MCF 10A (cell line): ENCODE results near the gene SPECC1L. TPM values are rescaled to one million over a fixed set of nuclear protein-coding genes. Genes with fewer than 3 reads are reported as not detected.

Source experiments
- BruUV-seq: library from RNA; stranded (reverse); fragments of 400-500 nt; replicated peaks from 2 replicates; lab custom pipeline; 2021; lab: Mats Ljungman, UMichigan
- CTCF ChIA-PET: fragments of 300-600 bp; sonication (Branson Sonifier 250); formaldehyde crosslinking; extraction: SDS; loops from one replicate; lab custom pipeline; 2021; ENCODE audit warnings: antibody characterized with exemption, inconsistent platforms; lab: Yijun Ruan, JAX
- POLR2A ChIA-PET: fragments of 300-600, 350-650 bp; sonication (Branson Sonifier 250); formaldehyde crosslinking; extraction: SDS; loops from one replicate; lab custom pipeline; 2020; ENCODE audit warnings: antibody characterized with exemption, inconsistent platforms; lab: Yijun Ruan, JAX
- DNase-seq: peaks from one replicate; pipeline ENCODE4 v3.0.0-alpha.2; 2018; ENCODE audit not compliant: unreplicated experiment
- H3K27ac Mint-ChIP-seq: one replicate; pipeline ENCODE4 v1.8.0; 2022; ENCODE audit warnings: mild to moderate bottlenecking, low read depth, mixed read lengths; ENCODE audit not compliant: unreplicated experiment
- H3K27me3 Mint-ChIP-seq: one replicate; pipeline ENCODE4 v1.8.0; 2022; ENCODE audit warnings: mixed read lengths; ENCODE audit not compliant: insufficient read depth, unreplicated experiment
- H3K36me3 Mint-ChIP-seq: one replicate; pipeline ENCODE4 v1.8.0; 2022; ENCODE audit warnings: mild to moderate bottlenecking, moderate library complexity, mixed read lengths; ENCODE audit not compliant: insufficient read depth, unreplicated experiment
- H3K4me1 Mint-ChIP-seq: one replicate; pipeline ENCODE4 v1.8.0; 2022; ENCODE audit warnings: mixed read lengths; ENCODE audit not compliant: insufficient read depth, unreplicated experiment
- H3K4me3 Mint-ChIP-seq: one replicate; pipeline ENCODE4 v1.8.0; 2022; ENCODE audit warnings: mild to moderate bottlenecking, moderate library complexity, mixed read lengths; ENCODE audit not compliant: unreplicated experiment
- H3K9me3 Mint-ChIP-seq: one replicate; pipeline ENCODE4 v1.8.0; 2022; ENCODE audit warnings: mixed read lengths; ENCODE audit not compliant: unreplicated experiment
- intact Hi-C: fragments of 100-400 bp; cut with micrococcal nuclease; formaldehyde crosslinking; loops from 2 replicates; pipeline ENCODE4 v1.14.1; 2022
- total RNA-seq: library from RNA; stranded (reverse); gene quantifications from 2 replicates; pipeline ENCODE4 v1.2.3, GENCODE V29; 2022
- TF ChIP-seq, protein P1 (sequence below): fragments of 200-600 bp; IDR thresholded peaks from one replicate; pipeline ENCODE4 v1.8.0; 2022; ENCODE audit warnings: antibody characterized with exemption, mild to moderate bottlenecking; ENCODE audit not compliant: unreplicated experiment

SPECC1L gene
- total RNA-seq, 1 experiment from 2014 or later, result 60.4 TPM

DNA sequence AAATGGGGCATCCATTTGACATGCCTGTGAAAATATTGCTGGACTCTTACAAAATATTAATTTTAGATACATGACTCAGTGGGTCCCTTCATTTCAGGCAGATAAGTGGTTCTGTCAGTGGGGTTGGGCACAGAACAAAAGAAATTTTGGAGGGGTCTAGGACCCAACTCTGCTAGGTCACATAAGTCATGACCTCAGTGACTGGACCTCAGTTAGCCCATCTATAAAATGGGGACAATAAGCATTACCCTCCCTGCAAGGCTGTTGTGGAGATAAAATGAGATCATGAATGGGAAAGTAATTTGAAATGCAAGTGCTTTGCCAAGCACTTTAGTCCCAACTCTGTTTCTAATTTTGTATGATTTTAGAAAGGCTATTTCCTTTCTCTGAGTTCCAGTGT lies 180.5 kb downstream of the SPECC1L start:
- no peaks in the 10 kb centered on the region for H3K4me1 Mint-ChIP-seq
- H3K27me3 Mint-ChIP-seq, result peaks cover 5% of the 10 kb centered on the region
- BruUV-seq, result no TSS peak
- ChIA-PET CTCF (no interaction called here), POLR2A (no interaction called here)
- no peak overlapping the region for H3K4me3 Mint-ChIP-seq
- intact Hi-C loops, result no loop called here
- H3K36me3 Mint-ChIP-seq, result no peaks in the 10 kb centered on the region
- H3K9me3 Mint-ChIP-seq, result no peaks in the 10 kb centered on the region
- no peak for DNase-seq
- TF ChIP-seq, protein P1, sequence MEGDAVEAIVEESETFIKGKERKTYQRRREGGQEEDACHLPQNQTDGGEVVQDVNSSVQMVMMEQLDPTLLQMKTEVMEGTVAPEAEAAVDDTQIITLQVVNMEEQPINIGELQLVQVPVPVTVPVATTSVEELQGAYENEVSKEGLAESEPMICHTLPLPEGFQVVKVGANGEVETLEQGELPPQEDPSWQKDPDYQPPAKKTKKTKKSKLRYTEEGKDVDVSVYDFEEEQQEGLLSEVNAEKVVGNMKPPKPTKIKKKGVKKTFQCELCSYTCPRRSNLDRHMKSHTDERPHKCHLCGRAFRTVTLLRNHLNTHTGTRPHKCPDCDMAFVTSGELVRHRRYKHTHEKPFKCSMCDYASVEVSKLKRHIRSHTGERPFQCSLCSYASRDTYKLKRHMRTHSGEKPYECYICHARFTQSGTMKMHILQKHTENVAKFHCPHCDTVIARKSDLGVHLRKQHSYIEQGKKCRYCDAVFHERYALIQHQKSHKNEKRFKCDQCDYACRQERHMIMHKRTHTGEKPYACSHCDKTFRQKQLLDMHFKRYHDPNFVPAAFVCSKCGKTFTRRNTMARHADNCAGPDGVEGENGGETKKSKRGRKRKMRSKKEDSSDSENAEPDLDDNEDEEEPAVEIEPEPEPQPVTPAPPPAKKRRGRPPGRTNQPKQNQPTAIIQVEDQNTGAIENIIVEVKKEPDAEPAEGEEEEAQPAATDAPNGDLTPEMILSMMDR, result no peak
- H3K27ac Mint-ChIP-seq, result no peak overlapping the region

DNA sequence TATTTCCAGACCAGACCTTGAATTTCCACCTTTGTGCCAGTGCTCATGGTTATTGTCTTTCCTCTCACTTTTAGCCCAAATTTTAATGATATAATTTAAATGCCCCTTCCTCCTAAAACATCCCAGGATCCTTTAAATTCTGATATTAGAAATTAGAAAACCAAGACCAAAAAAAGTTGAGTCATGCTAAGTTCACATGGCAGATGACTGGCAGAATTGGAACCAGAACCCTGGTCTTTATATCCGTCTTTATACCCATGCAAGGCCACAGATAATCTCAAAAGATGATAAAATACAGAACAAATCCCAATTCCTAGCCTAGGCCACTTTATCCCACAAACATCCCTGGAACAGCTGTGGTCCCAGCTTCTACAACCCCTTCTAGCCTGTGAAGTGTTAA lies 183.2 kb downstream of the SPECC1L start:
- Mint-ChIP-seq H3K36me3 (no peaks in the 10 kb centered on the region), H3K9me3 (no peaks in the 10 kb centered on the region), H3K4me1 (no peaks in the 10 kb centered on the region), H3K27me3 (peaks cover 10% of the 10 kb centered on the region), H3K4me3 (no peak overlapping the region), H3K27ac (no peak overlapping the region)
- intact Hi-C loops, result no loop called here
- POLR2A ChIA-PET, result no interaction called here
- no peak for DNase-seq
- no TSS peak for BruUV-seq
- TF ChIP-seq, protein P1, result no peak
- CTCF ChIA-PET, result no interaction called here

DNA sequence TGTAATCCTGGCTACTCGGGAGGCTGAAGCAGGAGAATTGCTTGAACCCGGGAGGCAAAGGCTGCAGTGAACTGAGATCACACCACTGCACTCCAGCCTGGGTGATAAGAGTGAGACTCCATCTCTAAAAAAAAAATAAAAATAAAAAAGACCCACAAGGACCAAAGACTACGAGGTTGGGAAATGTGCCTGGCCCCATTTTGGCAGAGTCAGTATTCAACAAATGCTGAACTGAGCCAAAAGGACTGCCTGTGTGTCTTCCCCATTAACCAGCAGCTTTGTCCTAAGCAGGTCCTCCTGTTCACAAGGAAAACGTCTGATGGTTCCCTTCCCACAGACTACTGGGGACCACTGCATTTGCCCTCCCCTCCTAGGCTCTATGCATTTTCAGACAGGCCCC lies 184.4 kb downstream of the SPECC1L start:
- Mint-ChIP-seq H3K4me3 (no peak overlapping the region), H3K27me3 (peaks cover 10% of the 10 kb centered on the region), H3K4me1 (no peaks in the 10 kb centered on the region), H3K27ac (no peak overlapping the region), H3K9me3 (no peaks in the 10 kb centered on the region), H3K36me3 (no peaks in the 10 kb centered on the region)
- no peak for DNase-seq
- BruUV-seq, result no TSS peak
- POLR2A ChIA-PET, result no interaction called here
- intact Hi-C loops, result no loop called here
- TF ChIP-seq, protein P1, result no peak
- CTCF ChIA-PET, result no interaction called here

DNA sequence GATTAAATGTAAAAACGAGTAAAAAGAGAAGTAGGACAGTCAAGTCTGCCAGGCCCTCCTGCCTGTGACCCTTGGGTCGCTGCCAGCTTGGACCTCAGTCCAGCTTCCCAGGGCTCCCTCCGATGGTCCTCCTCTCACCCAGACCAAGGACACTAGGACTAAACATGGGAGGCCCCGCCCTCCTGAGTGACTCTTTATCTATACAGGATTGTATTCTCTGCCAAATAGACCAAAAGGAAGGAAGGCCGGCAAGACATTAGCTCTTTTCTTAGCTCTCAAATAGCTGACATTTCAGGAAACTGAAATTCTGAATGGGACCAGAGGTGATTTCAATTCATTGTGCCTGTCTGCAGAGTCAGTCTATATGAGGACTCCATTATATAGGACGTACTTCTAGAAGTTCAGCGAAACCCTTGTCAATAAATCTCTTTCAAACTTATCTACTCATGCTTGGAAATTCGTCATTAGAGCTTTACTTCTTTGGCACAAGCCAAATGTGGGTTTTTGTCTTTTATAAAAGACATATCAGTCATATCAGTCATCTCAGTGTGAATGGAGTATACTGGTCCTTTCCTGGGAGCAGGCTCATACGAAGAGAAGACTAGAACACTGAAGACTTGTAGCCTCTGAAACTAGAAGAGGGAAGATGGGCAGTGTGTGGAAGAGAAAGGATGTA lies 185.3 kb downstream of the SPECC1L start:
- no peak for DNase-seq
- intact Hi-C loops, result no loop called here
- no peak overlapping the region for H3K4me3 Mint-ChIP-seq
- H3K27me3 Mint-ChIP-seq, result peaks cover 10% of the 10 kb centered on the region
- no TSS peak for BruUV-seq
- H3K27ac Mint-ChIP-seq, result no peak overlapping the region
- ChIA-PET POLR2A (interaction anchor here (0.6 to 0.9 kb wide), 2 partner anchors 10 to 19 kb away, joined by 3 read pairs; no protein-coding TSS in a partner anchor), CTCF (interaction anchor here (0.6 kb wide), 1 partner anchor 696 kb away, joined by 3 read pairs; no protein-coding TSS in a partner anchor)
- H3K36me3 Mint-ChIP-seq, result no peaks in the 10 kb centered on the region
- H3K4me1 Mint-ChIP-seq, result no peaks in the 10 kb centered on the region
- TF ChIP-seq, protein P1, result no peak
- no peaks in the 10 kb centered on the region for H3K9me3 Mint-ChIP-seq
